Cardiac atrium fibroblast (primary cell): Measurements from ENCODE around the gene TNNT1. TPM values are rescaled to one million over a fixed set of nuclear protein-coding genes. Genes with fewer than 3 reads are reported as not detected.

Experiments used
- total RNA-seq: library from RNA; depleted of rRNA; stranded (reverse); fragments of >200 nt; gene quantifications from 2 replicates; pipeline ENCODE4 v1.2.3, GENCODE V29; 2015

Gene TNNT1, protein sequence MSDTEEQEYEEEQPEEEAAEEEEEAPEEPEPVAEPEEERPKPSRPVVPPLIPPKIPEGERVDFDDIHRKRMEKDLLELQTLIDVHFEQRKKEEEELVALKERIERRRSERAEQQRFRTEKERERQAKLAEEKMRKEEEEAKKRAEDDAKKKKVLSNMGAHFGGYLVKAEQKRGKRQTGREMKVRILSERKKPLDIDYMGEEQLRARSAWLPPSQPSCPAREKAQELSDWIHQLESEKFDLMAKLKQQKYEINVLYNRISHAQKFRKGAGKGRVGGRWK
- 3.2 TPM in 1 of 2 replicates, not detected in the other for total RNA-seq

DNA sequence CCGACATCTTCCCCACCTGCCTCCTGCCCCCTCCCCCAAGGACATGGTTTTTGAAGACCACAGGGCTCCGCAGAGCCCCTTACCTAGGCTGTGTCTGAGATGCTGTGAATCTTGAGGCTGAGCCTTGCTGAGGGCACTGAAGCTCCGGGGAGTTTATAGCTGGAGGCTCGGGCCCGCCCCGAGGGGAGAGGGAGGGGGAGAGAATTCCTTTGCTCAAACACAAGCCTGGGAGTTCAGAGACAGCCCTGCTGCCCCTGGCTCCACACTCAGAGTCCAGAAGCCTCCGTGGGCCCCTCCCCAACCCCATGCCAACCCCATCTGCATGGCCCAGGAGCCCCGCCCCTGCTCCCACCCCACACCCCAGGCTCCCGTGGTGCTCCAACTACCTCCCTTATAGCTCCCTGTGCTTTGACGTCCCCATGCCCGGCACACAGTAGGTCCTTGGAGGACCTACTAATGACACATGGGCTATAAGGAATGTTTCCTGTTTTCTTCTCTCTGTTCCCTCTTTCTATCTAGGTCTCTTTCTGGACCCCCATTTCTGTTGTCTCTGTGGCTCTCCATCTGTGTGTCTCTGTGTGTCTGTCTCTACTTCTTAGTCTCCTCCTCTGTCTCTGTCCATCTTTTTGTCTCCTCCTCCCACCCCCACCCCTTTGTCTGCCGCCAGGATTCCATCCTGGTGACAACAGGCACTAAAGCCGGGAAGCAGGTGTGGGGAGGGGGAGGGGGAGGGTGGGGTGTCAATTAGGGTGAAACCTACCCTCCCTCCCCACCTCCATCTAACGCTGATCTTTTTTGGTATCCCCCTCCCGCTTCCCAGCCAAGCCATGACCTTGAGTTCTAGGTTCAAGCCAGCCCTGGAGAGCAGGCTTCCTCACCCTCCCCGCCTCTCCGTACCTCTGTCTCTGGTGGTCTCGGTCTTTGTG is at the start of gene TNNT1:
TNNT1 (minus strand) TSS at position 129 of the 926 bp plus-strand sequence. CDS start 2,049 bp downstream, outside the sequence.

GRCh38 chr19:55179606-55180484 is 30.8 kb upstream of the TNNT1 start, which contains the start of gene SYT5:
Gene SYT5, minus strand, starts transcription at chr19:55180289. Its CDS starts 1,248 bp downstream, at chr19:55179041.

GRCh38 chr19:55166530-55167268 is 17.7 kb upstream of the TNNT1 start, which contains the start of gene DNAAF3:
Gene DNAAF3, minus strand, starts transcription at chr19:55166613. Its CDS starts 200 bp downstream, at chr19:55166413.

GRCh38 chr19:55157064-55157908 is 8.3 kb upstream of the TNNT1 start, which contains the start of gene TNNI3:
Gene TNNI3, minus strand, starts transcription at chr19:55157732. Its CDS starts 143 bp downstream, at chr19:55157589.

DNA sequence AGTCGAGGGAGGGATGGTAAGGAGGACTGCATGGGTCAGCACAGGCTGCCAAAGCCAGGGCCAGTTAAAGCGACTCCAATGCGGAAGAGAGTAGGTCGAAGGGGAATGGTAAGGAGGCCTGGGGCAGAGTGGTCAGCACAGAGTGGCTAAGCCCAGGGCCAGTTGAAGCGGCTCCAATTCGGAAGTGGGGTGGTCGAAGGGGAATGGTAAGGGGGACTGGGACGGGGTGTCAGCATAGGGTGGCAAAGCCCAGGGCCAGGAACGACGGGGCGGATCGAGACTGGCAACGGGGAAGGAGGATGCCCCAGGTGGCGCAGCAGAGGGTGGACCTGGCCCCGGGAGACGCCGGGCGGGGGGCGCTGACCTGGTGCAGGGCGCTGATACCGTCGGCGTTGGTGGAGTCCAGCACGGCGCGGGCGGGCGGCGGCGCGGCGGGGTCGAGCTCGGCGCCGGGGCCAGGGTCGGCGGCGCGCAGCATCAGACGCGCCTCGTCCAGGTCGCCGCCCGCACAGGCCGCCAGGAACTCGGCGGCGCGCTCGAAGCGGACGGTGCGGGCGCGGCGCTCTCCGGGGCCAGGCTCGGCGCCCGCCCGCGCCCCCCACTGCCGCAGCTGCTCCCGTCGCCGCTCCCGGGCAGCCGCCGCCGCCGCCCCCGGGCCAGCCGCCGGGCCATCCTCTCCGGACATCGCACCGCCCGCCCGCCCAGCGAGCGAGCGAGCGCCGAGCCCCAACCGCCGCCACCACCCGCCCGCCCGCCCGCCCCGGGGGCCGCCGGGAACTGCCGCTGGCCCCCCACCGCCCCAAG is 31.9 kb downstream of the TNNT1 start, which contains the start of gene PPP1R12C:
PPP1R12C (minus strand) TSS at position 779 of the 804 bp plus-strand sequence; CDS start at position 685, 94 bp downstream.

Other genes with a start within 250 kb of the TNNT1 start
- gene NCR1, start 243.1 kb downstream of the TNNT1 start, total RNA-seq, result not detected in 2 replicates
- gene NLRP7, start 201.7 kb downstream of the TNNT1 start, total RNA-seq, result not detected in 2 replicates
- gene NLRP2, start 182.8 kb downstream of the TNNT1 start, total RNA-seq, result not detected in 2 replicates
- gene GP6, start 110.9 kb downstream of the TNNT1 start, total RNA-seq, result not detected in 2 replicates
- gene RDH13, start 86.1 kb downstream of the TNNT1 start, total RNA-seq, result 9.4 and 10.8 TPM in 2 replicates
- gene EPS8L1, start 73.3 kb downstream of the TNNT1 start, total RNA-seq, result 0.90 and 4.9 TPM in 2 replicates
- gene PPP1R12C, start 31.6 kb downstream of the TNNT1 start, total RNA-seq, result 58.6 and 82.5 TPM in 2 replicates
- gene TNNI3, start 8.5 kb upstream of the TNNT1 start, total RNA-seq, result not detected in 2 replicates
- 7.3 and 8.8 TPM in 2 replicates for gene DNAAF3, start 17.4 kb upstream of the TNNT1 start, total RNA-seq
- 0.54 and 1.1 TPM in 2 replicates for gene SYT5, start 31.1 kb upstream of the TNNT1 start, total RNA-seq
- 4.2 and 5.3 TPM in 2 replicates for gene PTPRH, start 60.3 kb upstream of the TNNT1 start, total RNA-seq
- gene TMEM86B, start 79.6 kb upstream of the TNNT1 start, total RNA-seq, result 0.18 and 2.3 TPM in 2 replicates
- gene PPP6R1, start 109.8 kb upstream of the TNNT1 start, total RNA-seq, result 29.1 and 42.4 TPM in 2 replicates
- gene HSPBP1, start 130.9 kb upstream of the TNNT1 start, total RNA-seq, result 21.9 and 33.4 TPM in 2 replicates
- gene BRSK1, start 134.8 kb upstream of the TNNT1 start, total RNA-seq, result 6.1 and 10.2 TPM in 2 replicates
- gene TMEM150B, start 176.1 kb upstream of the TNNT1 start, total RNA-seq, result not detected in 2 replicates
- 2.2 and 12.2 TPM in 2 replicates for gene KMT5C, start 190.7 kb upstream of the TNNT1 start, total RNA-seq
- gene COX6B2, start 205.5 kb upstream of the TNNT1 start, total RNA-seq, result not detected in 2 replicates
- not detected in 2 replicates for gene GARIN5B, start 214.1 kb upstream of the TNNT1 start, total RNA-seq
- 1.6 and 2.9 TPM in 2 replicates for gene IL11, start 221.3 kb upstream of the TNNT1 start, total RNA-seq
- not detected in 2 replicates for gene TMEM190, start 227.6 kb upstream of the TNNT1 start, total RNA-seq
- not detected in 2 replicates for gene TMEM238, start 235.1 kb upstream of the TNNT1 start, total RNA-seq
- gene RPL28, start 236.7 kb upstream of the TNNT1 start, total RNA-seq, result 461 and 521 TPM in 2 replicates